Activated CD8-positive, alpha-beta memory T cell treated with anti-CD3 and anti-CD28 coated beads, Interleukin-2, amount 10 ng/mL, durations not matched to agents 7 days and 5 days (primary cell): ENCODE data around the gene PLSCR2. TPM values are rescaled to one million over a fixed set of nuclear protein-coding genes. Genes with fewer than 3 reads are reported as not detected.
"Not testable (repeated sequence)": the region's sequence is repeated elsewhere in the genome, so short reads cannot be mapped to it uniquely, and the experiment has no call there.

Source experiments
- ATAC-seq: fragments of 150-1000 bp; cut with Tn5 transposase; one replicate; pipeline ENCODE4 v1.10.0; 2021; ENCODE audit warnings: moderate library complexity
- CTCF ChIA-PET: fragments of 350-600 bp; sonication (Branson Sonifier 250); formaldehyde crosslinking; loops from one replicate; lab custom pipeline; 2021; ENCODE audit warnings: antibody characterized with exemption; lab: Charles Lee
- DNase-seq: peaks from one replicate; pipeline ENCODE4 v3.0.0-alpha.2; 2020
- H3K27ac Mint-ChIP-seq: one replicate; pipeline ENCODE4 v1.8.0; 2021; ENCODE audit warnings: mild to moderate bottlenecking, mixed read lengths
- H3K27me3 Mint-ChIP-seq: one replicate; pipeline ENCODE4 v1.8.0; 2021; ENCODE audit warnings: mixed read lengths
- H3K36me3 Mint-ChIP-seq: one replicate; pipeline ENCODE4 v1.8.0; 2021; ENCODE audit warnings: mild to moderate bottlenecking, mixed read lengths
- H3K4me1 Mint-ChIP-seq: one replicate; pipeline ENCODE4 v1.8.0; 2021; ENCODE audit warnings: mixed read lengths
- H3K4me3 Mint-ChIP-seq: one replicate; pipeline ENCODE4 v1.8.0; 2021; ENCODE audit warnings: mild to moderate bottlenecking, moderate library complexity, mixed read lengths
- H3K9me3 Mint-ChIP-seq: one replicate; pipeline ENCODE4 v1.8.0; 2022; ENCODE audit warnings: low read depth, mixed read lengths
- total RNA-seq, 2 experiments: library from RNA; stranded (reverse); gene quantifications; one replicate each; pipeline ENCODE4 v1.2.3, GENCODE V29; 2021

Gene PLSCR2
- total RNA-seq, 2 experiments from 2014 or later: not detected

DNA sequence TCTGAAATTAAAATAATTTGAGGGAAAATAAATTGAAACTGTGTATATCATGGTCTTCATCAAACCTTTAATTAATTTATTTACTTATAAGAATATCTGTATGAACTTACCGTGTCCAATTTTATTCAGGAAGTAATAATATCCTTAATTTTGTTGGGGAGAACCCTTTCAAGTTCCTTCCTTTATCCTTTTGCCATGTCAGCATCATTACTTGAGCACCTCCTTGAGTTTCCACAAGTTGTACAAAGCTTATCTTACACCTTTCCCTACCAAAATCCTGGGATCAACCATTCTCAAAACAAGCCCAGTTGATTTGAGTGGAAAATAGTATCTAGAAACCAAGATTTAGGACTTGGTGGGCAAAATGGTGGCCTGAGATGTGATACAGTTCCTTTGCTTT is 37.3 kb downstream of the PLSCR2 start:
- CTCF ChIA-PET: no interaction called here
- Mint-ChIP-seq H3K4me1 (no peaks in the 10 kb centered on the region), H3K4me3 (no peak overlapping the region), H3K9me3 (no peaks in the 10 kb centered on the region), H3K27me3 (peaks cover 4% of the 10 kb centered on the region), H3K27ac (no peak overlapping the region), H3K36me3 (no peaks in the 10 kb centered on the region)
- DNase-seq (no peak), ATAC-seq (no peak)

DNA sequence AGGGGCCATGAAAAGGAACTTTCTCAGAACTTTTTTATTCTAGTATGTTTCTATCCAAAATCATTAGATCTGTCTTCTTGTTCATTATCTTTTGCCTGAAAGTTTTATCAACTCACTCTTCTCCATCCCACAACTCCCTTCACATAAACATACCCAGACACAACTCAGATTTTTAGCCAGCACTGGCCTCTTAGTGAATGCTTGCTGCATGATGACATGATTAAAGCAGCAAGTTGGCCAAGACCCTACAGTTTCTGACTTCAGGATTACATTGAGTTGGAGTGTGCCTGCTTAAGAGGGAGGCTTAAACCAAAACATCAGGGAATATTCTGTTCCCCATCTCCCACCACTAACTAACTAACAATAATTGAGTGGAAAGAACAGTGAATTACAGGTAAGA is 38.1 kb downstream of the PLSCR2 start:
- no peak overlapping the region for H3K27ac Mint-ChIP-seq
- H3K9me3 Mint-ChIP-seq: no peaks in the 10 kb centered on the region
- no peaks in the 10 kb centered on the region for H3K36me3 Mint-ChIP-seq
- no peak for ATAC-seq
- CTCF ChIA-PET: no interaction called here
- no peaks in the 10 kb centered on the region for H3K4me1 Mint-ChIP-seq
- H3K27me3 Mint-ChIP-seq: peaks cover 4% of the 10 kb centered on the region
- H3K4me3 Mint-ChIP-seq: no peak overlapping the region
- DNase-seq: no peak

DNA sequence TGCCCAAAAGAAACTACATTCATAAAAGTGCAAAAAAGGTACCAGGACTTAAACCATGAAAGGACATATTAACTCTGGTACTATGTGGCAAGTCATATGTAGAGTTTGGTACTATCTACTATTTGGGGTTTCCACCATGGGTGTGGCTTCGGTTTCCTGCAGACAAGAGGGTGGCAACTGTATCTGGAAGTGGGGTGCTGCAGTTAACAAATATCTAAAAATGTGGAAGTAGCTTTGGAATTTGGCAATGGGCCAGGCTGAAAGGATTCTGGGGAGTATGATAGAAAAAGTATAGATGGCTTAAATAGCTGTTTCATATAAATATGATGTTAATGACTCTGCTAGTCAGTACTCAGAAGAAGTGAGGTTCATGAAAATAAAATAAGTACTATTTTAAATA is 44.0 kb downstream of the PLSCR2 start:
- Mint-ChIP-seq H3K27me3 (no peaks in the 10 kb centered on the region), H3K4me3 (no peak overlapping the region), H3K4me1 (no peaks in the 10 kb centered on the region), H3K36me3 (no peaks in the 10 kb centered on the region), H3K27ac (no peak overlapping the region), H3K9me3 (no peaks in the 10 kb centered on the region)
- DNase-seq (no peak), ATAC-seq (no peak)
- CTCF ChIA-PET: no interaction called here

DNA sequence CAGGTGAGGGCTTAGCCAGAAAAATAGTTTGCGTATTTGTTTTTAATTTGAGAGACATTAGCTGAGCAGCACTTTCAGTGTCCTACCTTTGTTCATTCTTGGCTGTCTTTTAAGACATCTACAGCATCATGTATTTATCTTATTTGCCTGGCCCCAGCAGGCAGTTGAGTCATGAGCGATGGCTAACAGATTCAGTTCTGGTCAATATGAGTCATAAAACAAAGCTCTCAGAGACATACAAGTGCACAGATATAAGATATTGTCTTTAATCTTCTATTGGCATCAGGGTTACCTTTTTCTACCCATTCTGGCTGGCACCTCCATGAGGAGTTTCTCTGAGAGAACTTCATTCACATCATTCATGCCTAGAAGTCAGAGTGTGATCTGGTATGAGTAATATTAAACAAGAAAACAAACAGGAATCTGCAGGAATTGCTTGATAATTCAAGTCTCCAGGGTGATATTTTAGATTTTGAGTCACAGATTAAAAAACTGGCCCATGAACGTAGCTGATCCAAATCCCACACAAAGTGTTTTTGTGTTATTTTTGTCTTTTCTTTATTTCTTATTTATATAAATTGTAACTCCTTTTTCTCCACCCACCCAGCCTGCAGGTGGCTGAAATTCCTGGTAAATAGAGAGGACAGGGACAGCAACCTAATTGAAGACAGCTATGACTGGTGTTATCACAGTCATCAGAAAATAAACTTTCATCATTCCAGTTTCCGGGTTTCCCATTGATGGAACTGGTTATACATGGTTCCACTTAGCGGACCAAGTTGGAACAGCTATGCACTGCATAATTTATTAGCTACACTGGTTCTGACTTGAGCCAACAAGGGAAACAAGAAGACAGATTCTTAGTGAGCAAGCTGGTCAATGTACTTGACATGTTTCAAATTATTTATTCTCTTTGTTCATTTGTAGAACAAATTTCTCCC is 47.3 kb downstream of the PLSCR2 start:
- Mint-ChIP-seq H3K36me3 (no peaks in the 10 kb centered on the region), H3K27me3 (peaks cover 16% of the 10 kb centered on the region), H3K4me1 (no peaks in the 10 kb centered on the region), H3K9me3 (no peaks in the 10 kb centered on the region), H3K4me3 (no peak overlapping the region), H3K27ac (no peak overlapping the region)
- CTCF ChIA-PET: no interaction called here
- no peak for DNase-seq
- ATAC-seq: no peak

DNA sequence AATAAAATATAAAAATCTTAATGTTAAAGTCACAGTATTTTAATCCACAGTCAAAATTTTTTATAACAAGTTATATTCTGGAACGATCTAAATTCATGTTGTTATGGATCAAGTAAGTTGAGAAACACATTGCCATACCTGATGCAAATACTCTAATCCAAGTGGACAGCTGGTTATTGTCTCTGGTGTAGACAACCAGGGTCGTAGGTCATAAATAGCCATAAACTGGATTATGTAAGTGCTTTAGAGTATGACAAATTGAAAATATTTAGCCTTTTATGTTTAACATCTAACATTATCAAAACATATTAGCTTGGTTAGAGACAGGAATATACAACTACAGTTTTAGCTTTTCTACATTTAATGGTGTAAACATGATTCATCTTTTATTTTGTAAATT is 53.0 kb downstream of the PLSCR2 start:
- H3K9me3 Mint-ChIP-seq: no peaks in the 10 kb centered on the region
- H3K27me3 Mint-ChIP-seq: peaks cover 16% of the 10 kb centered on the region
- H3K4me3 Mint-ChIP-seq: no peak overlapping the region
- ATAC-seq (no peak), DNase-seq (no peak)
- no peaks in the 10 kb centered on the region for H3K36me3 Mint-ChIP-seq
- CTCF ChIA-PET: no interaction called here
- H3K27ac Mint-ChIP-seq: no peak overlapping the region
- no peaks in the 10 kb centered on the region for H3K4me1 Mint-ChIP-seq

DNA sequence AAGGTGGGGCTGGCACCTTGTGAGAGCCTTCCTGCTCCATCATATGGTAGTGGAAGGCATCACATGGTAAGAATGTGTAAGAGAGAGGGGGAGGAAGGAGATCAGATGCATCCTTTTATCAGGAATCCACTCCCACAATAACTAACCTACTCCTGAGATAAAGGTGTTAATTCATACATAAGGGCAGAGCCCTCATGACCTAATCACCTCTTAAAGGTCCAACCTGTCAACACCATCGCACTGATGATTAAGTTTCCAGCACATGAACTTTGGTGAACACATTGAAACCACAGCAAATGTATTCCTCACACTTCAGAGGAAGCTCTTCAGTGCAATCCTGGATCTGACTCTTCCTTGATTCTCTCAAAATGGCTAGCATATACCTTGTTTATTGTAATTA is 55.4 kb downstream of the PLSCR2 start:
- CTCF ChIA-PET: no interaction called here
- H3K27ac Mint-ChIP-seq: no peak overlapping the region
- no peak for DNase-seq
- no peaks in the 10 kb centered on the region for H3K4me1 Mint-ChIP-seq
- H3K36me3 Mint-ChIP-seq: no peaks in the 10 kb centered on the region
- no peak overlapping the region for H3K4me3 Mint-ChIP-seq
- ATAC-seq: no peak
- no peaks in the 10 kb centered on the region for H3K9me3 Mint-ChIP-seq
- H3K27me3 Mint-ChIP-seq: peaks cover 13% of the 10 kb centered on the region

DNA sequence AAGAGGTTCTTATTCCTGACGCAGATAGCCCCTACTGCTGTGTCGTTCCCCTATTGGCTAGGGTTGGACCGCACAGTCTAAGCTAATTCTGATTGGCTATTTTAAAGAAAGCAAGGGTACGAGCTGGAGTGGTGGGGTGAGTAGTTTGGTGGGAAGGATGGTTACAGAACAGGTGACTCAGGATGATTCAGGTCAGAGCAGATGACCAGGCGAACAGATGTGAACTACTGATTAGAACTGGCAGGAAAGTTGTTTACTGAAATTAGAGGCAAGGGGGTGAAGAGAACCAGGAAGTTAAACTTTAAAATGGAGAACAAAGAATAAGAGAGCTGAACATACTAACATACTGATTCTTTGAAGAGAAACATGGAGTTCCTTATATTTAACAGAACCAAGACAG is 56.6 kb downstream of the PLSCR2 start:
- H3K4me3 Mint-ChIP-seq, H3K36me3 Mint-ChIP-seq, CTCF ChIA-PET: not testable (repeated sequence)

DNA sequence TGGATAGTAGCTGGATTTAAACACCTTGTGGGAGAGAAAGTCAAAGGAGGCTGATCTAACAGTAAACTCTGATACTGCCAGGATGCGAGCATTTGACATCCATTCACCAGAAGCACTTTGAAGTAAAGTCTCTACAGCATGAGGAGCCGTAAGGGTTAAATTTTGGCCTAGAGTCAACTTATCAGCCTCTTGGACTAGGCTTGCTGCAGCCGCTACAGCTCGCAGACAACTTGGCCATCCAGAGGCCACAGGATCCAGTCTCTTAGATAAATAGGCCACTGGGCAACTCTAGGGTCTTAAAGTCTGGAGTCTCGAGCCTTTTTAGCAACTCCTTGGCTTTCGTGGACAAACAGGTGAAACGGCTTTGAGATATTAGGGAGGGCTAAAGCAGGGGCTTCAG is 61.4 kb downstream of the PLSCR2 start:
- no peaks in the 10 kb centered on the region for H3K36me3 Mint-ChIP-seq
- no peak overlapping the region for H3K27ac Mint-ChIP-seq
- H3K4me1 Mint-ChIP-seq: no peaks in the 10 kb centered on the region
- no peak overlapping the region for H3K4me3 Mint-ChIP-seq
- H3K27me3 Mint-ChIP-seq: no peaks in the 10 kb centered on the region
- no peaks in the 10 kb centered on the region for H3K9me3 Mint-ChIP-seq
- CTCF ChIA-PET: no interaction called here
- ATAC-seq: no peak
- no peak for DNase-seq

More for the DNA sequence above, 56.6 kb downstream of the PLSCR2 start:
- ATAC-seq, H3K27me3 Mint-ChIP-seq, H3K4me1 Mint-ChIP-seq, DNase-seq, H3K9me3 Mint-ChIP-seq, H3K27ac Mint-ChIP-seq: not testable (repeated sequence)

DNA sequence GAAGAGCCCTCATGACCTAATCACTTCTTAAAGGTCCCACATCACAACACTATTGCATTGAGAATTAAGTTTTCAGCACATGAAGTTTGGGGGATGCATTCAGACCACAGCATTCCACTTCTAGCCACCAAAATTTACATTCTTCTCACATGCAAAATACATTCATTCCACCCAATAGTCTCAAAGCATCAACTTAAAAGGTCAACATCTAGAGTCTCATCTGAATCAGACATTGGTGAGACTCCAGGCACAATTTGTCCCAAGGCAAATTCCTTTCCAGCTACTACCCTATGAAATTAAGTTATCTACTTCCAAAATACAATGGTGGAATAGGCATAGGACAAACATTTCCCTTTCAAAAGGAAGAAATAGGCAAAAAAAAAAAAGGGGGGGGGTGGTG is 64.9 kb downstream of the PLSCR2 start:
- H3K27ac Mint-ChIP-seq: no peak overlapping the region
- H3K4me1 Mint-ChIP-seq: no peaks in the 10 kb centered on the region
- H3K27me3 Mint-ChIP-seq: peaks cover 3% of the 10 kb centered on the region
- no peaks in the 10 kb centered on the region for H3K9me3 Mint-ChIP-seq
- no peaks in the 10 kb centered on the region for H3K36me3 Mint-ChIP-seq
- DNase-seq (no peak), ATAC-seq (no peak)
- CTCF ChIA-PET: no interaction called here
- no peak overlapping the region for H3K4me3 Mint-ChIP-seq

DNA sequence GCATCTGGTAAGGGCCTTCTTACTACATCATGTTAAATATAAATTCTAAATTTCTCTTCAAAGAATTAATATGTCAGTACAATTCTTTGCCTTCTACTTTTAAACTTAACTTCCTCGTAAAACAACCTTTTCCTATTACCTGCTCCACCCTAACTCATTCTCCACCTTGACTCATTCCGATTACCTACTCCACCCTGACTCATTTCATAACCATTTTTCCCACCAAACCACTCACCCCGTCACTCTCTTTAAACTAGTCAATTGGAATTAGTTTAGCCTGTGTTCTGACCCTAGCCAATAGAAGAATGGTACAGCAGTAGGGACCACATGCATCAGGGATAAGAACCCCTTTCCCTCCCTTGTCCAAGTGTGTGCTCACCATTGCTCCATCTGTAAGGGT is 65.6 kb downstream of the PLSCR2 start:
- no peaks in the 10 kb centered on the region for H3K4me1 Mint-ChIP-seq
- H3K9me3 Mint-ChIP-seq: no peaks in the 10 kb centered on the region
- H3K27me3 Mint-ChIP-seq: peaks cover 3% of the 10 kb centered on the region
- CTCF ChIA-PET: no interaction called here
- H3K36me3 Mint-ChIP-seq: no peaks in the 10 kb centered on the region
- DNase-seq: no peak
- ATAC-seq: no peak
- H3K27ac Mint-ChIP-seq: no peak overlapping the region
- no peak overlapping the region for H3K4me3 Mint-ChIP-seq

DNA sequence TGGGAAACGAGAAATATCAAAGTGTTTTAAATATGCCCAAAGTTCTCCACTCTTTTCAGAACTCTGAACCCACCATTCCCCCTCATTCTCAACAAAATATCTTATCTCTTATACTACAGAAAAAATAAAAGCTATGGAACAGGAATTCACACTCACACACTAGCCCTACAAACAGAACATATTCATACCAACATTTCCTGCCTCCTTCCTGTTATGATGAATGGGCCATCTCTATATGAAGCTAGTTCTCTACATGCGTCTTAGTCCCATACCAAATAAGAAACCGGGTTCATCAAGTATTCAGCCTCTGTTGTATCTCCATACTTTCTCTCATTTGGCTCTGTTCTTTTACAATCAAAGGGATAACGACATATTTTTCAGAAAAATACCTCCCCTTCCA is 72.6 kb downstream of the PLSCR2 start:
- CTCF ChIA-PET: no interaction called here
- no peak for ATAC-seq

DNA sequence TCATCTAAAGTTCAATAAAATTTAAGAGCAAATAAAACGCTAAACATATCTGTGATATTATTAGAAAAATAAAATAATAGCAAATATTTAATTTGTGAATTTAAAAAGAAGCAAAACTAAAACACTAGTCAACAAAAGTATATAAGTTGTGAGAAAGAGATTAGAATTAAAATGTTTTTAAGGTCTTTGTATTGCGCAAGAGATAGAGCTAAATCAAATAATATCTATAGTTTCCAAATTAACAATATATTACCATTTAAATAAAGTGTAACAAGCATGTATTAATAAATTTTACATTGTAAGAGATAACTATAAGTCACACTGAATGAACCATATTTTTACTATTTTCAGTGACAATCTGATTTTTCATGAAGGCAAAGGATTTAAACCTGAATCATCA is 74.2 kb downstream of the PLSCR2 start:
- Mint-ChIP-seq H3K9me3 (no peaks in the 10 kb centered on the region), H3K27me3 (peaks cover 9% of the 10 kb centered on the region), H3K4me3 (no peak overlapping the region), H3K4me1 (no peaks in the 10 kb centered on the region), H3K36me3 (no peaks in the 10 kb centered on the region), H3K27ac (no peak overlapping the region)
- no peak for DNase-seq
- no peak for ATAC-seq
- CTCF ChIA-PET: no interaction called here

More for the DNA sequence above, 72.6 kb downstream of the PLSCR2 start:
- Mint-ChIP-seq H3K27ac (no peak overlapping the region), H3K27me3 (peaks cover 7% of the 10 kb centered on the region), H3K9me3 (no peaks in the 10 kb centered on the region), H3K36me3 (no peaks in the 10 kb centered on the region), H3K4me1 (no peaks in the 10 kb centered on the region), H3K4me3 (no peak overlapping the region)
- DNase-seq: no peak

DNA sequence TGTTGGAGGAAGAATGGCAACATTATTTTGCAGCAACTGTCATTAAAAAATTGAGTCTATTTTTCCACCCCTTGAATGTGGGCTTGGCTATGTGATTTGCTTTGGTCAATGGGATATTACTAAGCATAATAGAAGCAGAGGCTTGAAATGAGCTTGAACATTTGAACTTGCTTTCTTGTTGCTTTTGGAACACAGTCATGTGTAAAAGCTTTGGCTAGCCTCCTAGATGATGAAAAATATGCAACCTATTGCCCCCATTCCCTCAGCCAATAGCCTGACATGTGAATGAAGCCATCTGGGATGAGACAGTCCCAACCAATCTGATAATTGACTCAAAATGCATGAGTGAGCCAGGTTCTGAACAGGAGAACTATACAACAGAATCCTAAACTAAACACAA is 78.4 kb downstream of the PLSCR2 start:
- Mint-ChIP-seq H3K9me3 (no peaks in the 10 kb centered on the region), H3K27me3 (peaks cover 4% of the 10 kb centered on the region), H3K4me1 (no peaks in the 10 kb centered on the region), H3K4me3 (no peak overlapping the region), H3K27ac (no peak overlapping the region), H3K36me3 (no peaks in the 10 kb centered on the region)
- ATAC-seq (no peak), DNase-seq (no peak)
- CTCF ChIA-PET: no interaction called here

DNA sequence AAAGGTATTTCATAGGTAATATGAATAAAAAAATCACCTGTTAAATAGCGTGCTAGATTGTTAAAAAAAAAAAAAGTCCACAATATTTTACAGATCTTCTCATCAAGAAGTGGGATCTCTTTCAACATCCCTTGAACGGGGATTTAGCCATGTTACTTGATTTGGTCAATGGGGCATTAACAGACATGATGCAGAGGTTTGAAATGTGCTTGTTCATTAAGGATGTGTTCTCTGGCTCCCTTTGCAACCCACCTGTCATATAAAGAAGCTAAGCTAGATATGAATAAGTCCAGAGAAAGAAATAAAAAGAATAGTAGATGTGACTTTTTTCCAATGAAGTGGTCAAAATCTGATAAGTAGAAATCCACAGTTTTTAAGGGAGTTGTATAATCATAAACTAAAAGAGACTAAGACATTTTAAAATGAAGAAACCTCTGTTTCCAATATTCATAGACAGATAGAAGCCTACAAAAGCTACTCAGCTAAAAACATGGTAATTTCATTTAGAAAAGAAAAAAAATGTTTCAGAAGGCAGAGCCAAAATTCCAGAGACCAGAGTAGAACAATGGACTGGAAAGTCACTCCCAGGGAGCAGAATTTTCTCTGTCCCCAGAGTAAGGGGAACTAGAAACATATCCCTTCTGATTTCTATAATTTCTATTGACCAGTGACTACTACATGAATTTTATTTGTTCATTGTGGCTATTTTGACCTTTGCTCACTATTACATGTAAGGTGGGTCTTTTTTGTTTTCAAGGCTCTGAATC is 79.2 kb downstream of the PLSCR2 start:
- no peak overlapping the region for H3K4me3 Mint-ChIP-seq
- no peak for DNase-seq
- ATAC-seq: no peak
- no peaks in the 10 kb centered on the region for H3K4me1 Mint-ChIP-seq
- no peaks in the 10 kb centered on the region for H3K36me3 Mint-ChIP-seq
- H3K27ac Mint-ChIP-seq: no peak overlapping the region
- no peaks in the 10 kb centered on the region for H3K9me3 Mint-ChIP-seq
- CTCF ChIA-PET: no interaction called here
- peaks cover 8% of the 10 kb centered on the region for H3K27me3 Mint-ChIP-seq
